Coronary artery (tissue), 2 donors: Measurements from ENCODE around the gene MMS19.

Experiments
- DNase-seq: peaks from one replicate; pipeline ENCODE4 v3.0.0-alpha.2; 2017; ENCODE audit warnings: low spot score
- H3K27ac ChIP-seq, 2 donors: fragments of 200-600 bp; sonication (generic); one replicate each; pipeline ENCODE4 v1.5.1; 2016 to 2019
- H3K4me3 ChIP-seq: fragments of 200-600 bp; sonication (generic); 2 replicates; pipeline ENCODE4 v1.5.1; 2016; ENCODE audit warnings: mild to moderate bottlenecking, moderate library complexity
- CTCF ChIP-seq: fragments of 200-600 bp; sonication (generic); IDR thresholded peaks from one replicate; pipeline ENCODE4 v1.5.1; 2019; ENCODE audit warnings: antibody characterized with exemption

The MMS19 gene, protein sequence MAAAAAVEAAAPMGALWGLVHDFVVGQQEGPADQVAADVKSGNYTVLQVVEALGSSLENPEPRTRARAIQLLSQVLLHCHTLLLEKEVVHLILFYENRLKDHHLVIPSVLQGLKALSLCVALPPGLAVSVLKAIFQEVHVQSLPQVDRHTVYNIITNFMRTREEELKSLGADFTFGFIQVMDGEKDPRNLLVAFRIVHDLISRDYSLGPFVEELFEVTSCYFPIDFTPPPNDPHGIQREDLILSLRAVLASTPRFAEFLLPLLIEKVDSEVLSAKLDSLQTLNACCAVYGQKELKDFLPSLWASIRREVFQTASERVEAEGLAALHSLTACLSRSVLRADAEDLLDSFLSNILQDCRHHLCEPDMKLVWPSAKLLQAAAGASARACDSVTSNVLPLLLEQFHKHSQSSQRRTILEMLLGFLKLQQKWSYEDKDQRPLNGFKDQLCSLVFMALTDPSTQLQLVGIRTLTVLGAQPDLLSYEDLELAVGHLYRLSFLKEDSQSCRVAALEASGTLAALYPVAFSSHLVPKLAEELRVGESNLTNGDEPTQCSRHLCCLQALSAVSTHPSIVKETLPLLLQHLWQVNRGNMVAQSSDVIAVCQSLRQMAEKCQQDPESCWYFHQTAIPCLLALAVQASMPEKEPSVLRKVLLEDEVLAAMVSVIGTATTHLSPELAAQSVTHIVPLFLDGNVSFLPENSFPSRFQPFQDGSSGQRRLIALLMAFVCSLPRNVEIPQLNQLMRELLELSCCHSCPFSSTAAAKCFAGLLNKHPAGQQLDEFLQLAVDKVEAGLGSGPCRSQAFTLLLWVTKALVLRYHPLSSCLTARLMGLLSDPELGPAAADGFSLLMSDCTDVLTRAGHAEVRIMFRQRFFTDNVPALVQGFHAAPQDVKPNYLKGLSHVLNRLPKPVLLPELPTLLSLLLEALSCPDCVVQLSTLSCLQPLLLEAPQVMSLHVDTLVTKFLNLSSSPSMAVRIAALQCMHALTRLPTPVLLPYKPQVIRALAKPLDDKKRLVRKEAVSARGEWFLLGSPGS

GRCh38 chr10:97498076-97498840 is at the start of gene MMS19:
TSS of gene MMS19 (minus strand) at chr10:97498422. CDS start at chr10:97498384, 38 bp downstream.
- Histone ChIP-seq H3K4me3 (peak within 1 kb of the TSS; percentile 85), H3K27ac (peak within 1 kb of the TSS; percentile 66 to 95)
- DNase-seq = peak; percentile 100
- no peak for TF ChIP-seq CTCF

- DNase-seq = no peak
- no peak for TF ChIP-seq CTCF
- H3K27ac ChIP-seq = no peak overlapping the region
These were observed 49.7 kb upstream of the MMS19 start for GRCh38 chr10:97547962-97548361.

DNA sequence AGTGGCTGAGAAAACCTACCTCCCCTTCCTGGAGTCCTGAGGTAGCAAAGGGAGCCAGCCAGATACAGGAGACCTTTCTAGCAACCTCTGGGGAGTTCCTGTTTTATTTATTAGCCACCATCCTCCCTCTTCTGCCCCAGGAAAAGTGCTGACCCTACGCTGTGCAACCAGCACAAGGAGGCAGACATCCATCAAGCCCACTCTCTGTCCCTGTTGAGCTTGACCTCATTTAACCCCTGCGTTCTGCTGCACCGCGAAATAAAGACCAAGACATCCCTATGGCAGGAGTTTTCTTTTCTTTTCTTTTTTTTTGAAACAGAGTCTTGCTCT is 49.0 kb upstream of the MMS19 start:
- H3K27ac ChIP-seq = no peak overlapping the region
- H3K4me3 ChIP-seq = no peak overlapping the region
- TF ChIP-seq CTCF = no peak
- no peak for DNase-seq

More at GRCh38 chr10:97547962-97548361, 49.7 kb upstream of the MMS19 start:
- no peak overlapping the region for H3K4me3 ChIP-seq

GRCh38 chr10:97546456-97547270 is 48.4 kb upstream of the MMS19 start:
- no peak for TF ChIP-seq CTCF
- no peak for DNase-seq
- Histone ChIP-seq H3K4me3 (no peak overlapping the region), H3K27ac (no peak overlapping the region)

DNA sequence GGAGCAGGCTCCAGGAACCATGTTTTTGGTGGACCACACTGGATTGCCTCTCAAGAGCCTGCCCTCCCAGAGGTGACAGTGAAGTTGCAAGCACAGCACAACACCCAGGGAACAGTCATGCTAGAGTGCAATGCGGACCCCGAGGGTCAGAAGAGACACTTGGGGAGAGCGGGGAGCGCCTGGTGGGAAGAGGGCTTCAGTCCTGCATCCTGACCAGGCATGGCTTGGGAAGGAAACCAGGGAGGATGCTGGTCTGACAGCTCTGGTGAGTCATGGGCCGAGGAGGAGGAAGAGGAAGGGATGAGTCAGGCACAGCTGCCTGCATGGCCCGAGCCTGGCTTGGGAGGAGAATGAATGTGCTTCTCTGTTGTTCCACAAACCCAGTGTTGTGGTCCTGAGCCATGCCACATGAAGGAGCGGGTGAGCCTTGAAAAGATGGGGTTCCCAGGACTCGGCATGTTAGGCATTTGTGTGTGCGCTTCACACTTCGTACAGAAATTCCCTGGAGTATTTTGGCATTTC is 44.9 kb upstream of the MMS19 start:
- H3K27ac ChIP-seq = peak overlapping the region; percentile 91 to 94

More for the DNA sequence above, 44.9 kb upstream of the MMS19 start:
- peak overlapping the region; percentile 32 for H3K4me3 ChIP-seq
- TF ChIP-seq CTCF = no peak
- DNase-seq = peak; percentile 91
